OCI-LY7 (cell line): ENCODE results near the gene RIMS3. TPM values are rescaled to one million over a fixed set of nuclear protein-coding genes. Genes with fewer than 3 reads are reported as not detected.

Experiments
- BruUV-seq: library from RNA; stranded (reverse); fragments of 400-500 nt; replicated peaks from 2 replicates; lab custom pipeline; 2021; lab: Mats Ljungman, UMichigan
- CTCF ChIA-PET: fragments of 300-600 bp; sonication (Branson Sonifier 250); formaldehyde crosslinking; loops from one replicate; lab custom pipeline; 2022; ENCODE audit warnings: antibody characterized with exemption; ENCODE audit not compliant: unreplicated experiment; lab: Charles Lee
- POLR2A ChIA-PET: fragments of 300-600 bp; sonication (Branson Sonifier 250); formaldehyde crosslinking; loops from one replicate; lab custom pipeline; 2022; ENCODE audit warnings: antibody characterized with exemption; lab: Charles Lee
- DNase-seq: peaks from one replicate; pipeline ENCODE4 v3.0.0-alpha.2; 2015; ENCODE audit warnings: low spot score
- H2AFZ ChIP-seq: fragments of 200-600 bp; sonication (generic), shearing (Covaris generic); 2 replicates; pipeline ENCODE4 v1.6.1; 2014; ENCODE audit warnings: mild to moderate bottlenecking, antibody characterized with exemption, low read length, moderate library complexity
- H3K27ac ChIP-seq: fragments of 200-600 bp; sonication (generic); 2 replicates; pipeline ENCODE4 v1.5.1; 2014; ENCODE audit warnings: mixed run types, low read depth, mild to moderate bottlenecking, moderate library complexity, low read length, inconsistent platforms; ENCODE audit not compliant: poor library complexity, severe bottlenecking
- H3K36me3 ChIP-seq: fragments of 200-600 bp; sonication (generic); 2 replicates; pipeline ENCODE4 v1.6.1; 2014; ENCODE audit warnings: mild to moderate bottlenecking, antibody characterized with exemption, low read length, moderate library complexity, mixed read lengths; ENCODE audit not compliant: insufficient read depth
- H3K4me1 ChIP-seq: fragments of 200-600 bp; sonication (generic); 2 replicates; pipeline ENCODE4 v1.5.1; 2014; ENCODE audit warnings: mild to moderate bottlenecking, low read length; ENCODE audit not compliant: insufficient read depth, poor library complexity, severe bottlenecking
- H3K4me2 ChIP-seq: fragments of 200-600 bp; sonication (generic); 2 replicates; pipeline ENCODE4 v1.6.1; 2014; ENCODE audit warnings: mild to moderate bottlenecking, low read length
- H3K4me3 ChIP-seq: fragments of 200-600 bp; sonication (generic); 2 replicates; pipeline ENCODE4 v1.5.1; 2014; ENCODE audit warnings: mild to moderate bottlenecking, low read depth, low read length; ENCODE audit not compliant: poor library complexity, severe bottlenecking
- H3K79me2 ChIP-seq: fragments of 200-600 bp; sonication (generic); 2 replicates; pipeline ENCODE4 v1.6.1; 2016; ENCODE audit warnings: low read depth, mild to moderate bottlenecking, low read length, moderate library complexity, mixed read lengths; ENCODE audit not compliant: insufficient read depth
- H3K9me2 ChIP-seq: fragments of 200-600 bp; sonication (generic); 2 replicates; pipeline ENCODE4 v1.6.1; 2016; ENCODE audit warnings: mild to moderate bottlenecking, low read length, mixed read lengths; ENCODE audit not compliant: insufficient read depth
- H3K9me3 ChIP-seq: fragments of 200-600 bp; sonication (generic); 2 replicates; pipeline ENCODE4 v1.6.1; 2014; ENCODE audit warnings: mild to moderate bottlenecking, mixed run types, low read length, mixed read lengths
- H4K20me1 ChIP-seq: fragments of 200-600 bp; sonication (generic); 2 replicates; pipeline ENCODE4 v1.6.1; 2014; ENCODE audit warnings: mild to moderate bottlenecking, antibody characterized with exemption, low read length, moderate library complexity, mixed read lengths; ENCODE audit not compliant: insufficient read depth
- CTCF ChIP-seq: fragments of 200-600 bp; sonication (generic); conservative IDR thresholded peaks from 2 replicates; pipeline ENCODE4 v1.5.1; 2014; ENCODE audit warnings: mild to moderate bottlenecking, antibody characterized with exemption, low read length, moderate library complexity, mixed read lengths
- EZH2phosphoT487 ChIP-seq: fragments of 200-600 bp; sonication (generic); IDR thresholded peaks from 2 replicates; pipeline ENCODE4 v1.6.1; 2018; ENCODE audit warnings: low read depth, borderline replicate concordance, mild to moderate bottlenecking, mixed run types, antibody characterized with exemption, low read length, moderate library complexity, mixed read lengths
- intact Hi-C: fragments of 100-400 bp; cut with micrococcal nuclease; formaldehyde crosslinking; loops from one replicate; pipeline ENCODE4 v1.10.0; 2022; ENCODE audit not compliant: unreplicated experiment
- total RNA-seq, 2 experiments: library from RNA; depleted of rRNA in 1 of 2; stranded (reverse); fragments of >200 nt in 1 of 2; shearing (Covaris generic) in 1 of 2; gene quantifications; 2 replicates each; pipeline ENCODE4 v1.2.3, GENCODE V29; 2014 to 2022

The RIMS3 gene
- total RNA-seq, 2 experiments from 2014 or later: 80.3 to 89.3 TPM

- intact Hi-C loops: no loop called here
- Histone ChIP-seq H2AFZ (no peak overlapping the region), H3K36me3 (no peaks in the 10 kb centered on the region), H3K4me3 (no peak overlapping the region), H3K79me2 (no peaks in the 10 kb centered on the region), H3K9me3 (no peaks in the 10 kb centered on the region), H3K4me1 (no peaks in the 10 kb centered on the region), H3K27ac (no peak overlapping the region), H3K9me2 (no peaks in the 10 kb centered on the region), H4K20me1 (no peaks in the 10 kb centered on the region), H3K4me2 (no peak overlapping the region)
- TF ChIP-seq CTCF (peak; percentile 34; the same call in 1 of the 2 replicates), EZH2phosphoT487 (no peak)
- ChIA-PET CTCF (no interaction called here), POLR2A (no interaction called here)
- peak; percentile 16 for DNase-seq
- BruUV-seq: no TSS peak
Measured at GRCh38 chr1:40595623-40596022, 69.9 kb downstream of the RIMS3 start.

GRCh38 chr1:40594187-40594531, 71.3 kb downstream of the RIMS3 start:
- ChIA-PET CTCF (interaction anchor here (1.0 kb wide), 1 partner anchor 358 kb away, joined by 3 read pairs; no protein-coding TSS in a partner anchor), POLR2A (interaction anchor here (0.6 kb wide), 1 partner anchor 390 kb away, joined by 3 read pairs; no protein-coding TSS in a partner anchor)
- H4K20me1 ChIP-seq: no peaks in the 10 kb centered on the region
- no peak for DNase-seq
- no peak overlapping the region for H2AFZ ChIP-seq
- no peaks in the 10 kb centered on the region for H3K4me1 ChIP-seq
- H3K4me2 ChIP-seq: no peak overlapping the region
- no peak for TF ChIP-seq EZH2phosphoT487
- no peak for TF ChIP-seq CTCF
- H3K9me2 ChIP-seq: no peaks in the 10 kb centered on the region
- intact Hi-C loops: loop anchor here (5.0 kb wide), 1 partner anchor 258 kb away; no protein-coding TSS in a partner anchor
- BruUV-seq: no TSS peak
- no peaks in the 10 kb centered on the region for H3K79me2 ChIP-seq
- no peak overlapping the region for H3K4me3 ChIP-seq
- no peak overlapping the region for H3K27ac ChIP-seq
- H3K9me3 ChIP-seq: no peaks in the 10 kb centered on the region
- no peaks in the 10 kb centered on the region for H3K36me3 ChIP-seq

GRCh38 chr1:40593449-40594186, 71.9 kb downstream of the RIMS3 start:
- intact Hi-C loops: loop anchor here (5.0 kb wide), 1 partner anchor 259 kb away; no protein-coding TSS in a partner anchor
- no peak overlapping the region for H3K27ac ChIP-seq
- no peaks in the 10 kb centered on the region for H4K20me1 ChIP-seq
- TF ChIP-seq EZH2phosphoT487: no peak
- TF ChIP-seq CTCF: no peak
- H3K4me2 ChIP-seq: no peak overlapping the region
- no TSS peak for BruUV-seq
- no peaks in the 10 kb centered on the region for H3K79me2 ChIP-seq
- ChIA-PET POLR2A (interaction anchor here (0.6 kb wide), 1 partner anchor 390 kb away, joined by 3 read pairs; no protein-coding TSS in a partner anchor), CTCF (interaction anchor here (1.0 kb wide), 1 partner anchor 359 kb away, joined by 3 read pairs; no protein-coding TSS in a partner anchor)
- H3K9me3 ChIP-seq: no peaks in the 10 kb centered on the region
- DNase-seq: no peak
- H3K4me3 ChIP-seq: no peak overlapping the region
- H3K9me2 ChIP-seq: no peaks in the 10 kb centered on the region
- no peaks in the 10 kb centered on the region for H3K36me3 ChIP-seq
- H3K4me1 ChIP-seq: no peaks in the 10 kb centered on the region
- H2AFZ ChIP-seq: no peak overlapping the region
